GM13976 (cell line): ENCODE results near the gene DNAH8.
A peak's percentile ranks its signal among the peaks of the same experiment; 100 is the strongest.

ENCODE experiments used
- DNase-seq: peaks from one replicate; pipeline ENCODE4 v3.0.0; 2012; ENCODE audit warnings: low spot score
- CTCF ChIP-seq: IDR thresholded peaks from 2 replicates; pipeline ENCODE4 v1.5.1; 2012; ENCODE audit warnings: borderline replicate concordance, mild to moderate bottlenecking; ENCODE audit not compliant: insufficient read depth; ENCODE audit errors: extremely low read depth, missing control alignments, control extremely low read depth
- in situ Hi-C: fragments of 300-500 bp; cut with MboI; formaldehyde crosslinking; loops from one replicate; pipeline ENCODE4 v1.12.0; 2022; ENCODE audit warnings: low sequenced_read_pairs, mixed read lengths, inconsistent platforms; ENCODE audit not compliant: unreplicated experiment

DNAH8 gene

GRCh38 chr6:38713812-38714211, 1.3 kb upstream of the DNAH8 start:
- in situ Hi-C loops: no loop called here
- TF ChIP-seq CTCF: no peak
- no peak for DNase-seq

- DNase-seq: peak; percentile 34
- in situ Hi-C loops: no loop called here
- TF ChIP-seq CTCF: no peak
These were observed 684 bp upstream of the DNAH8 start for GRCh38 chr6:38714239-38715015.

GRCh38 chr6:38716825-38717224, 1.7 kb downstream of the DNAH8 start:
- DNase-seq: no peak
- no peak for TF ChIP-seq CTCF
- in situ Hi-C loops: no loop called here

GRCh38 chr6:38719358-38719757, 4.2 kb downstream of the DNAH8 start:
- no peak for DNase-seq
- no peak for TF ChIP-seq CTCF
- in situ Hi-C loops: no loop called here

- no peak for DNase-seq
- in situ Hi-C loops: no loop called here
- no peak for TF ChIP-seq CTCF
These were observed 5.2 kb downstream of the DNAH8 start for GRCh38 chr6:38720295-38720694.

- no peak for DNase-seq
- in situ Hi-C loops: no loop called here
- no peak for TF ChIP-seq CTCF
These were observed 6.9 kb downstream of the DNAH8 start for GRCh38 chr6:38722038-38722437.

GRCh38 chr6:38722727-38723334, 7.7 kb downstream of the DNAH8 start:
- no peak for DNase-seq
- TF ChIP-seq CTCF: no peak
- in situ Hi-C loops: no loop called here
